Retinal pigment epithelial cell (primary cell): ENCODE results near the gene GCSAM.

Source experiments
- DNase-seq: peaks from one replicate; pipeline ENCODE4 v3.0.0-alpha.2; 2010; ENCODE audit warnings: low read depth
- H3K4me3 ChIP-seq: 2 replicates; pipeline ENCODE4 v1.5.1; 2011; ENCODE audit warnings: mild to moderate bottlenecking, low read length, control low read depth, moderate library complexity
- TF ChIP-seq, protein P1 (sequence below): conservative IDR thresholded peaks from 2 replicates; pipeline ENCODE4 v1.5.1; 2011; ENCODE audit warnings: low read depth, low read length, control low read depth, inconsistent platforms

Gene GCSAM

DNA sequence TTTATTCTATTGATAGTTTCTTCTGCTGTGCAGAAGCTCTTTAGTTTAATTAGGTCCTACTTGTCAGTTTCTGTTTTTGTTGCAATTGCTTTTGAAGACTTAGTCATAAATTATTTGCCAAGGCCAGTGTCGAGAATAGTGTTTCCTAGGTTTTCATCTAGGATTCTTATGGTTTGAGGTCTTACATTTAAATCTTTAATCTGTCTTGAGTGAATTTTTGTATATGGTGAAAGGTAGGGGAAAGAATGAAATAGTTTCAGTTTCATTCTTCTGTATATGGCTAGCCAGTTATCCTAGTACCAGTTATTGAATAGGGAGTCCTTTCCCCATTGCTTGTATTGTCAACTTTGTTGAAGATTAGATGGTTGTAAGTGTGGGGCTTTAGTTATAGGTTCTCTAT, 10.6 kb upstream of the GCSAM start:
- no peak for DNase-seq
- H3K4me3 ChIP-seq: no peak overlapping the region
- TF ChIP-seq, protein P1, sequence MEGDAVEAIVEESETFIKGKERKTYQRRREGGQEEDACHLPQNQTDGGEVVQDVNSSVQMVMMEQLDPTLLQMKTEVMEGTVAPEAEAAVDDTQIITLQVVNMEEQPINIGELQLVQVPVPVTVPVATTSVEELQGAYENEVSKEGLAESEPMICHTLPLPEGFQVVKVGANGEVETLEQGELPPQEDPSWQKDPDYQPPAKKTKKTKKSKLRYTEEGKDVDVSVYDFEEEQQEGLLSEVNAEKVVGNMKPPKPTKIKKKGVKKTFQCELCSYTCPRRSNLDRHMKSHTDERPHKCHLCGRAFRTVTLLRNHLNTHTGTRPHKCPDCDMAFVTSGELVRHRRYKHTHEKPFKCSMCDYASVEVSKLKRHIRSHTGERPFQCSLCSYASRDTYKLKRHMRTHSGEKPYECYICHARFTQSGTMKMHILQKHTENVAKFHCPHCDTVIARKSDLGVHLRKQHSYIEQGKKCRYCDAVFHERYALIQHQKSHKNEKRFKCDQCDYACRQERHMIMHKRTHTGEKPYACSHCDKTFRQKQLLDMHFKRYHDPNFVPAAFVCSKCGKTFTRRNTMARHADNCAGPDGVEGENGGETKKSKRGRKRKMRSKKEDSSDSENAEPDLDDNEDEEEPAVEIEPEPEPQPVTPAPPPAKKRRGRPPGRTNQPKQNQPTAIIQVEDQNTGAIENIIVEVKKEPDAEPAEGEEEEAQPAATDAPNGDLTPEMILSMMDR: no peak

DNA sequence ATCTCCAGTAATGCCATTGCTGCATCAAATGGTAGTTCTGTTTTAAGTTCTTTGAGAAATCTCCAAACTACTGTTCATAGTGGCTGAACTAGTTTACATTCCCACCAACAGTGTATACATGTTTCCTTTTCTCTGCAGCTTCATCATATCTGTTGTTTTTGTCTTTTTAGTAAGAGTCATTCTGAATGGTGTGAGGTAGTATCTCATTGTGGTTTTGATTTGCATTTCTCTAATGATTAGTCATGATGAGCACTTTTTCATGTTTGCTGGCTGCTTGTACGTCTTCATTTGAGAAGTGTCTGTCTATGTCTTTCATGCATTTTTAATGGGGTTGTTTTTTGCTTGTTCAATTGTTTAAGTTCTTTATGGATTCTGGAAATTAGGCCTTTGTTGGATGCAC, 10.2 kb upstream of the GCSAM start:
- no peak overlapping the region for H3K4me3 ChIP-seq
- TF ChIP-seq, protein P1: no peak
- no peak for DNase-seq

DNA sequence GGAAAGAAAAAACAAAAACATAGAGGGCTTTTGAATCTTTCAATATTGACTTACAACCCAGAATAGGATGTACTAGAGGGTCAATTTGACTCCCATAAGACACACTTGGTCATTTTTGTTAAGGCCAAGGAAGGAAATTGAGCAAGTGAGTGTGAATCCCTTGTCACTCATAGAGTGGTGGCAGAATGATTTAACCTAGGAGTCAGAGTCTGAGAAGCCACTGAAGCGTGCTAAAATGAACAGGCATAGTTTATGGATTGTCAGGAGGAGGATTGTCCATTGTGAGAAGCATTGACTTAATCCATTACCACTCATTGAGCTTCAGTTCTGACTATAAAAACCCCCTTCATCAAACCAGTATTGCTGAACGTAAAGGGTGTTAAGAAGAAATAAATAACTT, 8.2 kb upstream of the GCSAM start:
- TF ChIP-seq, protein P1: no peak
- no peak overlapping the region for H3K4me3 ChIP-seq
- no peak for DNase-seq

DNA sequence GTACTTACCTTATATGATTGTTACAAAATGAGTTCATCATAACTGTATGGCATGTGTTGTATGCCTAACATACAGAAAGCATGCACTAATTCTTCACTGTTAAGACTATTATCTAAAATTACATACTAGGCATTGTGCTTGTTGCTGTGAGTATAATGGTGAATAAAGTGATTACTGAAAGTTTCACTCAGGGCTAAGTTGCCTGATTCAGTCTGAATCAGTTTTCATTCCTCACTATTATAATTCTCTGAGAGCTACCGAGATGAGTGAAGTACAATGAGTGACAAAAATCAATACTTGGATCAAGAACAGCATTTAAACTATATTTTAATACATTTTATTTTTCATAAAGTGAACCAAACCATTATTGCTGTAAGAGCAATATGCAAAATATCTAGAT, 7.5 kb upstream of the GCSAM start:
- DNase-seq: no peak
- TF ChIP-seq, protein P1: no peak

DNA sequence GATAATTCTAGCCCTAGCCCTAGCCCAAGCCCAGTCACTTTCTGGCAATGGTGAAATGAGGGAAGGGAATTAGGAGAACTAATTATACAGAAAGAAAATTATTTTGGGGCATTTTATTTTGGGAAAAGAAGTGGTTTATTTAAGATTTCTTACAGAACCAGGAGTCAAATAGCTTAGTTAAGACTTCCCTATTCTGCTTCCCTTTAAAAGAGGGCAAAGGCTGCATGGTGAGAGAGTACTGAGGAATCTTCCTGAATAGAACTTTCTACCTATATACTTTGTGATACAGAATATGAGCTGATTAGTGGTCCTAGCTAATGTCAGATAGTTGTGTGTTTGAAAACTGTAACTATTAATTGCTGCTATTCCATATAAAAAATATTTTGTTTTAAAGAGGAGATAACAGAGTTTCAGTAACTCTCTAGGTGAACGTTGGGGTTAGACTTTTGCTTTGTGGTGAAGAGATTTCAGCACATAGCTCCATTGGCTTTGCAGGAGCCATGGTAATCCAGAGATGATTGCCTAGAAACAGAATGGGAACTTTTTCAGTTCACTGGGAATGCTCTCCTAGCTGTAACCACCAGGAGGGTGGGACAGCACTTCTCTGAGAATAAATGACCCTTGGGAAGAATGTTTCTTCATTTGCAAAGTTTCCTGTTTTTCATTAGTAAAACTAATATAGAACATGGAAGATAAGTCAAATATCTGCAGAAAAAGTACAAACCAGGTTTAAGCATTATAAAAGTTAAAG, 5.3 kb upstream of the GCSAM start:
- TF ChIP-seq, protein P1: no peak
- no peak for DNase-seq
- H3K4me3 ChIP-seq: no peak overlapping the region

More for the DNA sequence above, 7.5 kb upstream of the GCSAM start:
- H3K4me3 ChIP-seq: no peak overlapping the region

DNA sequence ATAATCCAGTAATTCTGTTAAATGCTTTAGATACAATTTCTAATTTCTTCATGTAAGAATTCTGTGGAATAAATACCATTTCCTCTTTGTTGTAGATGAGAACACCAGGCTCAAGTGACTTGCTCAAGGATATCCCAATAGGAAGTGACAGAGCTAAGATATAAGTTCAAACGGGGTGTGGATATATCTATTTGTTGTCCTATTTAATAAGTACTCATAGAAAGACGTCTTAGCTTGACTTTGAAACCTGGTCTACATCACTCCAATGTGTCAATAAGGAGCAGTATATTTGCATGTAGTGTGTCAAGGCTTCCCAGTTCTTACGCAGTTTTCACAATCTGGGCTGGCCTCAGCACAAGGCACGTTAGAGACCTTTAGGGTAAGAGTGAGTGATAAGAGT, 4.7 kb upstream of the GCSAM start:
- TF ChIP-seq, protein P1: no peak
- no peak overlapping the region for H3K4me3 ChIP-seq
- no peak for DNase-seq

DNA sequence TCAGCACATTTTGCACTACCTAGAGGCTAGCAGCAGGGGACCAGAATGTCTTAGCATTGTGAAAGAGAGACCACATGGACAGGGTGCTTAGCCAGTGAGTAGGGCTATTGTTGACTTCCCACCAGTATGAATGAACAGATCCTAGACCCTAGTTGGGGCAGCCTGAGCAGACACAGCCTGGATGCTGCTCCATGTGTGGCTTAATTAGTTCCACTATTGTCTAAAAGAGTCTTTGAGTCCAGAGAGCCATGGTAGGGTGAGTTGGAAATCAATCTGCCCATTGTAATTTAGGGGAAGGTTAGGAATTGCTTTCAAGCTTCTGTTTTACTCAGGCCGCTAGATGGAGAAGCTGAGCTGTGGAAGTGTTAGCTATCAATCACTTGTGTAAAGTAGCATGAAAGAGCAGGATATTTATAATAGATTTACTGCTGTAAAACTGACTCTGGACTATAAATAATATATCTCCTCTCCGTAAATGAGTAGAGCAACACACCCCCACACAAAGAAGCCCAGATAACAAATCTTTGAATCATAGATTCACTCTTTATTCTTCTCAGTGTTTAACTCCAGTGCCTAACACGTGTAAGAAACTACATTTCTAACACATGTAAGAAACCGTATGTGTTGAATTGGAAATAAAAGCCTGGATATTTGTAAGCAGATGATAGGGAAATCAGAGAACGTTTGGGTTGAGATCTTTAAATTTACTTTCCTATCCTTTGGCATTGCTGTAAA, 4.1 kb upstream of the GCSAM start:
- TF ChIP-seq, protein P1: peak; percentile 80
- no peak for DNase-seq
- H3K4me3 ChIP-seq: no peak overlapping the region
